ENCODE data around the gene KIAA0930.

DNA sequence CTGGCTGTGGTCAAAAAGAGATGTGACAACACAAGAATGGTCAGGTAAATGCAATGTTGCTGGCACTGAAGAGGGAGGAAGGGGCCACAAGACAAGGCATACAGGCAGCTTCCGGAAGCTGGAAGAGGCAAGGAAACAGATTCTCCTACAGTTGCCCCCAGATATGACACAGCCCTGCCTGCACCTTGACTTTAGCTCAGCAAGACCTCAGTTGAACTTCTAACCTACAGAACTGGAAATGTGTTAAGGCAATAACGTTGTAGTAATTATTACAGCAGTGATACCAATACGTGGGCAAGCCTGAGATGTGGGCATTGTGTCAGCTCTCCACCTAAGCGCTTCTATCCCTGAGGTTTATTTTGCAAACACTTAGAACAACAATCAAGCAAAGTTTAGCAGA is 4.2 kb upstream of the KIAA0930 start:
- TF ChIP-seq YY1 (IDR thresholded peaks at IDR 0.05; ENCODE audit: low read depth) (no peak), RAD21 (IDR thresholded peaks at IDR 0.05; ENCODE audit: low read depth) (no peak), EP300 (IDR thresholded peaks at IDR 0.05; ENCODE audit: borderline replicate concordance) (no peak), ZBTB7A (IDR thresholded peaks at IDR 0.05; ENCODE audit: low read depth) (no peak), TEAD4 (IDR thresholded peaks at IDR 0.05) (no peak), TAF1 (IDR thresholded peaks at IDR 0.05; ENCODE audit: low read depth) (no peak), FOXM1 (IDR thresholded peaks at IDR 0.05; ENCODE audit: borderline replicate concordance, low read depth) (no peak), EGR1 (IDR thresholded peaks at IDR 0.05) (no peak), CEBPB (IDR thresholded peaks at IDR 0.05) (no peak)
- TF ChIP-seq, protein P1, sequence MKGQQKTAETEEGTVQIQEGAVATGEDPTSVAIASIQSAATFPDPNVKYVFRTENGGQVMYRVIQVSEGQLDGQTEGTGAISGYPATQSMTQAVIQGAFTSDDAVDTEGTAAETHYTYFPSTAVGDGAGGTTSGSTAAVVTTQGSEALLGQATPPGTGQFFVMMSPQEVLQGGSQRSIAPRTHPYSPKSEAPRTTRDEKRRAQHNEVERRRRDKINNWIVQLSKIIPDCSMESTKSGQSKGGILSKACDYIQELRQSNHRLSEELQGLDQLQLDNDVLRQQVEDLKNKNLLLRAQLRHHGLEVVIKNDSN (IDR thresholded peaks at IDR 0.05) = no peak
- TF ChIP-seq, protein P2, sequence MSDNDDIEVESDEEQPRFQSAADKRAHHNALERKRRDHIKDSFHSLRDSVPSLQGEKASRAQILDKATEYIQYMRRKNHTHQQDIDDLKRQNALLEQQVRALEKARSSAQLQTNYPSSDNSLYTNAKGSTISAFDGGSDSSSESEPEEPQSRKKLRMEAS (IDR thresholded peaks at IDR 0.05) = no peak
